Measurements from ENCODE around the gene SEMA4D. TPM values are rescaled to one million over a fixed set of nuclear protein-coding genes. Genes with fewer than 3 reads are reported as not detected.
"Not testable (repeated sequence)": the region's sequence is repeated elsewhere in the genome, so short reads cannot be mapped to it uniquely, and the experiment has no call there.

SEMA4D gene
- total RNA-seq, 1 donor from 2014 or later, result 46.2 TPM

DNA sequence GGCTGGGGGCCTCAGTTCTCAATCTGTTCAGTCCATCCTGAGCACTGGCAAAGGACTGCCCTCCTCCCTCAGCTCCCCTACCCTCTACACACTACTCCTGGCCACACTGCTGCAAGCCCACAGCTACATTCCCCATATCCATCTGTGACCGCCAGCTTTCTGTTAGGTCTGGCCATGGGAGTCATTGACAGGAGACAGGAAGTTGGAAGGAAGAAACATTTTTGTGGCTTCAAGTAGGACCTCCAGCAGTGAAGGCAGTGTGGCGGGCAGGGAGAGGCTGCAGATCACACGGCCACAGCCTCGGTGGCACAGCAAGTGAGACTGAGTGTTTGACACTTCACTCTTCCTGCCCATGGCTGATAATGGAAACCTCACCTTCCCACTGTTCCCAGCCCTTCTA is 123.7 kb downstream of the SEMA4D start:
- ATAC-seq, result no peak
- TF ChIP-seq, protein P1, sequence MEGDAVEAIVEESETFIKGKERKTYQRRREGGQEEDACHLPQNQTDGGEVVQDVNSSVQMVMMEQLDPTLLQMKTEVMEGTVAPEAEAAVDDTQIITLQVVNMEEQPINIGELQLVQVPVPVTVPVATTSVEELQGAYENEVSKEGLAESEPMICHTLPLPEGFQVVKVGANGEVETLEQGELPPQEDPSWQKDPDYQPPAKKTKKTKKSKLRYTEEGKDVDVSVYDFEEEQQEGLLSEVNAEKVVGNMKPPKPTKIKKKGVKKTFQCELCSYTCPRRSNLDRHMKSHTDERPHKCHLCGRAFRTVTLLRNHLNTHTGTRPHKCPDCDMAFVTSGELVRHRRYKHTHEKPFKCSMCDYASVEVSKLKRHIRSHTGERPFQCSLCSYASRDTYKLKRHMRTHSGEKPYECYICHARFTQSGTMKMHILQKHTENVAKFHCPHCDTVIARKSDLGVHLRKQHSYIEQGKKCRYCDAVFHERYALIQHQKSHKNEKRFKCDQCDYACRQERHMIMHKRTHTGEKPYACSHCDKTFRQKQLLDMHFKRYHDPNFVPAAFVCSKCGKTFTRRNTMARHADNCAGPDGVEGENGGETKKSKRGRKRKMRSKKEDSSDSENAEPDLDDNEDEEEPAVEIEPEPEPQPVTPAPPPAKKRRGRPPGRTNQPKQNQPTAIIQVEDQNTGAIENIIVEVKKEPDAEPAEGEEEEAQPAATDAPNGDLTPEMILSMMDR (IDR thresholded peaks at IDR 0.05), result no peak
- intact Hi-C loops (cut with DNase I), result no loop called here

DNA sequence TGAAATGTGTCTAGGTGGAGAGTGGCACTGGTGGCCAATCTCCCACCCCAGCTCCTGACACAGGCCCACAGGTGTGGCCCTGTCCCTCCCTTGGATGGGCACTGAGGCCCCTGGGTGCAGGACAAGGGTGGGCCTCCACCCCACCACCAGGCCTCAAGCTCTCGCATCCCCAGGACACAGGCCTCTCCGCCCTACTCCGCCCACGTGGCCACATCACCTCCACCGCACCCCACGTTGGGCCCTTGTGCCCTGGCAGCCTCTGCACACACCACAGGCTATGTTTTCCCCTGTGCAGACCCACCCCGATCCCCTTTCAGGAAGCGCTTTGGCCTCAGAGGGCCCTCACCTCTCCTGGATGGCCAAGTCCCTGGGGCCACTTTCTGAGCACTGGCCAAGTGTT is 124.9 kb downstream of the SEMA4D start:
- Histone ChIP-seq H3K27ac (no peak overlapping the region), H3K4me1 (no peaks in the 10 kb centered on the region), H3K36me3 (peaks cover 5% of the 10 kb centered on the region), H3K4me3 (no peak overlapping the region), H3K9me3 (no peaks in the 10 kb centered on the region), H3K27me3 (no peaks in the 10 kb centered on the region)
- no peak for ATAC-seq
- TF ChIP-seq, protein P1 (IDR thresholded peaks at IDR 0.05), result no peak
- intact Hi-C loops (cut with DNase I), result no loop called here
- no peak for DNase-seq

More for the DNA sequence above, 123.7 kb downstream of the SEMA4D start:
- H3K27me3 ChIP-seq, result no peaks in the 10 kb centered on the region
- peaks cover 5% of the 10 kb centered on the region for H3K36me3 ChIP-seq
- no peaks in the 10 kb centered on the region for H3K4me1 ChIP-seq
- H3K27ac ChIP-seq, result no peak overlapping the region
- H3K4me3 ChIP-seq, result no peak overlapping the region
- DNase-seq, result no peak
- no peaks in the 10 kb centered on the region for H3K9me3 ChIP-seq

DNA sequence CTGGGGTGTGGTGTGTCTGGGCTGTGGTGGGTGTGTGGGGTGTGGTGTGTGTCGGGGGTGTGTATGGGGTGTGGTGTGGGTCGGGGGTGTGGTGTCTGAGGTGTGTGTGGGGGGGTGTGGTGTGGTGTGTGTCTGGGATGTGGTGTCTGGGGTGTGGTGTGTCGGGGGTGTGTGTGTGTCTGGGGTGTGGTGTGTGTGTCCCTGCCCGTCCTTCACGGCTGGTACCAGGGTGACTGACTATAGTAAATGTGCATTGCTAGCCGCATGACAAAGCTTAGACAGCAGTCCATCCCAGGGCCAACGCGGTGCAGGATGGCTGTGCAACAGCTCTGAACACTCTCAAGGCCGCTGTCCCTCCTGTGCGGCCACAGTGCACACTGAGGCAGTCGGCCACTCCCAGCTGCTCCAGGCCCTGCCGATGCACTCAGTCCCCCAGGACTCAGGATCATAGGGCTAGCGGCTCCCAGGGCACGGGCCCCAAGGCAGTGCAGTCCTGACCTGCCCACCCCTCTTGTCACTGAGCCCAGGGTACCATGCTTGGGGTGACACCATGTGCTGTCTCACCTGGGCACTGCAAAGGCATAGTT is 125.6 kb downstream of the SEMA4D start:
- no peak for DNase-seq
- H3K9me3 ChIP-seq, result no peaks in the 10 kb centered on the region
- H3K4me3 ChIP-seq, result no peak overlapping the region
- TF ChIP-seq, protein P1 (IDR thresholded peaks at IDR 0.05), result no peak
- no peaks in the 10 kb centered on the region for H3K4me1 ChIP-seq
- peak; percentile 4 for ATAC-seq
- peaks cover 2% of the 10 kb centered on the region for H3K36me3 ChIP-seq
- intact Hi-C loops (cut with DNase I), result no loop called here
- no peaks in the 10 kb centered on the region for H3K27me3 ChIP-seq
- no peak overlapping the region for H3K27ac ChIP-seq

DNA sequence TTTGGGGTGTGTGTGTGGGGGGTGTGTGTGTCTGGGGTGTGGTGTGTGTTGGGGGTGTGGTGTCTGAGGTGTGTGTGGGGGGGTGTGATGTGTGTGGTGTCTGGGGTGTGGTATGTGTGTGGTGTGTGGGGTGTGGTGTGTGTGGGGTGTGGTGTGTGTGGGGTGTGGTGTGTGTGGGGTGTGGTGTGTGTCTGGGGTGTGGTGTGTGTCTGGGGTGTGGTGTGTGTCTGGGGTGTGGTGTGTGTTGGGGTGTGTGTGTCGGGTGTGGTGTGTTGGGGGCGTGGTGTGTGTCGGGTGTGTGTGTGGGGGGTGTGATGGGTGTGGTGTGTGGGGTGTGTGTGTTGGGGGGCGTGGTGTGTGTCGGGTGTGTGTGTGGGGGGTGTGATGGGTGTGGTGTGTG is 126.1 kb downstream of the SEMA4D start:
- H3K4me1 ChIP-seq; H3K36me3 ChIP-seq; DNase-seq; intact Hi-C loops (cut with DNase I); H3K9me3 ChIP-seq; H3K27ac ChIP-seq; ATAC-seq; H3K27me3 ChIP-seq; H3K4me3 ChIP-seq: not testable (repeated sequence)

DNA sequence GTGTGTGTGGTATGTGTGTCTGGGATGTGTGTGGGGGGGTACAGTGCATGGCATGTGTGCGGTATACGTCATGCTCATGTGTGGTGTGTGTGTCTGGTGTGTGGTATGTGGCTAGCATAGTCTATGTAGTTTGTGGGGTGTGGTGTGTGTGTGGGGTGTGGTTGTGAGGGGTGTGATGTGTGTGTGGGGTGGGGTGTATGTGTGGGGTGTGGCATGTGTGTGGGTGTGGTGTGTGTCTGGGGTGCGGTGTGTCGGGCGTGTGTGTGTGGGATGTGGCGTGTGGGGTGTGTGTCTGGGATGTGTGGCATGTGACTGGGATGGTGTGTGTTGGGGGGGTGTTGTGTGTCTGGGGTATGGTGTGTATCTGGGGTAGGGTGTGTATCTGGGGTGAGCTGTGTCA is 127.3 kb downstream of the SEMA4D start:
- H3K27me3 ChIP-seq, result no peaks in the 10 kb centered on the region
- H3K9me3 ChIP-seq, result no peaks in the 10 kb centered on the region
- H3K4me1 ChIP-seq, result no peaks in the 10 kb centered on the region
- no peak for DNase-seq
- TF ChIP-seq, protein P1 (IDR thresholded peaks at IDR 0.05), result no peak
- intact Hi-C loops (cut with DNase I), result no loop called here
- no peak for ATAC-seq
- no peak overlapping the region for H3K4me3 ChIP-seq
- no peaks in the 10 kb centered on the region for H3K36me3 ChIP-seq
- H3K27ac ChIP-seq, result no peak overlapping the region

DNA sequence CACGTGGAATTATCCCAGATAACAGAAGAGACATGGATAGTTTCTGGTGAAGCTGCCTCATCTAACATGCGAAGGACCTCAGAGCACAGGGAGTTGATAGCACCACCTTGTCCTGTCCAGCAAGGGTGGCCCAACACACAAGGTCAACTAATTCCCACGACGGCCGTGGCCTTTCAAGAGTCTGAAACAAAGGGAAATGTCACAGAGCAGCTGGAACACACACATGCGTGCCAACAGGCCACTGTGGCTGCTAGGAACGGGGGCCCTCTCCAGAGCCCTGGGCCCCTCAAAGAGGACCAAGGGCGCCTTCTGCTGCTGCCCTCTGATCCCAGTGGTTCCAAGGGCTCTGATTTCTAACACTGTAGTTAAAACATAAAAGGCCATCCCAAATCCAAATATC is 128.9 kb downstream of the SEMA4D start:
- Histone ChIP-seq H3K27me3 (no peaks in the 10 kb centered on the region), H3K27ac (no peak overlapping the region), H3K36me3 (no peaks in the 10 kb centered on the region), H3K9me3 (no peaks in the 10 kb centered on the region), H3K4me3 (no peak overlapping the region), H3K4me1 (no peaks in the 10 kb centered on the region)
- no peak for ATAC-seq
- TF ChIP-seq, protein P1 (IDR thresholded peaks at IDR 0.05), result no peak
- intact Hi-C loops (cut with DNase I), result no loop called here
- no peak for DNase-seq
